Glutamatergic neuron (in vitro differentiated cells): ENCODE data around the gene SOD2. TPM values are rescaled to one million over a fixed set of nuclear protein-coding genes. Genes with fewer than 3 reads are reported as not detected.
"Not testable (repeated sequence)": the region's sequence is repeated elsewhere in the genome, so short reads cannot be mapped to it uniquely, and the experiment has no call there.

Experiments
- DNase-seq: peaks from one replicate; pipeline ENCODE4 v3.0.0; 2022
- H3K27ac Mint-ChIP-seq: one replicate; pipeline ENCODE4 v1.8.0; 2020; ENCODE audit warnings: mild to moderate bottlenecking, mixed read lengths, inconsistent platforms; ENCODE audit not compliant: unreplicated experiment
- H3K27me3 Mint-ChIP-seq: one replicate; pipeline ENCODE4 v1.8.0; 2020; ENCODE audit warnings: mild to moderate bottlenecking, moderate library complexity, mixed read lengths, inconsistent platforms; ENCODE audit not compliant: unreplicated experiment
- H3K36me3 Mint-ChIP-seq: one replicate; pipeline ENCODE4 v1.8.0; 2020; ENCODE audit warnings: mild to moderate bottlenecking, mixed read lengths, inconsistent platforms; ENCODE audit not compliant: unreplicated experiment
- H3K4me1 Mint-ChIP-seq: one replicate; pipeline ENCODE4 v1.8.0; 2020; ENCODE audit warnings: mild to moderate bottlenecking, low read depth, mixed read lengths, inconsistent platforms; ENCODE audit not compliant: unreplicated experiment
- H3K4me3 Mint-ChIP-seq: one replicate; pipeline ENCODE4 v1.8.0; 2020; ENCODE audit warnings: mild to moderate bottlenecking, mixed read lengths, inconsistent platforms; ENCODE audit not compliant: unreplicated experiment
- H3K9me3 Mint-ChIP-seq: one replicate; pipeline ENCODE4 v1.8.0; 2020; ENCODE audit warnings: mild to moderate bottlenecking, moderate library complexity, mixed read lengths, inconsistent platforms; ENCODE audit not compliant: unreplicated experiment
- total RNA-seq: library from RNA; stranded (reverse); fragmentation: NEBNext Ultra II Directional; extraction: Animal tissue kit (Norgen Biotek cat#: 25700); gene quantifications from one replicate; pipeline ENCODE4 v1.2.1, GENCODE V29; 2021; ENCODE audit not compliant: unreplicated experiment
- TF ChIP-seq, protein P1 (sequence below): fragments of 200-600 bp; sonication (generic); IDR thresholded peaks from one replicate; pipeline ENCODE4 v1.5.0; 2021; ENCODE audit not compliant: partially characterized antibody, unreplicated experiment

SOD2 gene
- total RNA-seq, 1 donor from 2014 or later = 56.5 TPM

DNA sequence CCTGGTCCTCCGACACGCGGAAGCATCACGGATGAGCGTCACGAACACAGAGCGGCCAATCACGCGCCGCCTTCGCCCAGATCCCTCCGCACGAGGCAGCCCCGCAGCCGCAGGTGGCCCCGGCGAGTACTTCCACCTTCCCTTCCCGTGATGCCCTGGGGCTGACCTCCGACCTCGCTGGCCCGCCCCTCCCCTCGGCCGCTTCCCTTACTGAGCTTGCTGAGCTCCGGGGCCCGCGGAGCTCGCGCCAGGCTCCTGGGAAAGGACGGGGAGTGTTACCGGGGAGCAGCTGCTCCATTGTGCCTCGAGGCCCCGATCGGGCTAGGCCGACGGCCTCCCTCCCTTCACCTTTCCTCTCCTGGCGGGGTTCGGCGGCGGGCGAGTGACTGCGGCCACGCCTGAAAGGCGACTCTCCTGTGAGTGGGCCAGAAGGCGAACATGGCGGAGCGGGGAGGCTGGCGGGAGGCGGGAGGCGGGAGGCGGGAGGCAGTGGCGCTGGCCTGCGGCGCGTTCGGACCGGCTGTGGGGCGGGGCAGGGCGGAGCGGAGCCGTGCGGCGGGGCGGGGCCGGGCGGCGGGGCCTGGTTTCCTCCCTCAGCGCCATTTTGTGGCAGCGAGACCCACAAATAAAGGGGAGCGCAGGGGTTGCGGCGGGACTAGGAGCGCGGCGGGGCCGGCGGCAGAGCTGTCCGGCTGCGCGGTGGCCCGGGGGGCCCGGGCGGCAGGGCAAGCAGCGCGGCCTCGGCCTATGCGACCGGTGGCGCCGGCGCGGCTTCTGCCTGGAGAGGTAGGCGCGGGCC, 34.1 kb upstream of the SOD2 start, which contains the start of gene WTAP:
TSS of gene WTAP (plus strand) at position 589 of the 799 bp plus-strand sequence. CDS start 8,760 bp downstream, outside the sequence.
- Mint-ChIP-seq H3K27ac (peak within 1 kb of the TSS; percentile 100), H3K9me3 (peaks cover 19% of the 10 kb centered on the region), H3K4me1 (peaks cover 10% of the 10 kb centered on the region), H3K4me3 (peak within 1 kb of the TSS; percentile 91), H3K27me3 (peaks cover 11% of the 10 kb centered on the region), H3K36me3 (no peaks in the 10 kb centered on the region)
- peak; percentile 98 for DNase-seq
- TF ChIP-seq, protein P1, sequence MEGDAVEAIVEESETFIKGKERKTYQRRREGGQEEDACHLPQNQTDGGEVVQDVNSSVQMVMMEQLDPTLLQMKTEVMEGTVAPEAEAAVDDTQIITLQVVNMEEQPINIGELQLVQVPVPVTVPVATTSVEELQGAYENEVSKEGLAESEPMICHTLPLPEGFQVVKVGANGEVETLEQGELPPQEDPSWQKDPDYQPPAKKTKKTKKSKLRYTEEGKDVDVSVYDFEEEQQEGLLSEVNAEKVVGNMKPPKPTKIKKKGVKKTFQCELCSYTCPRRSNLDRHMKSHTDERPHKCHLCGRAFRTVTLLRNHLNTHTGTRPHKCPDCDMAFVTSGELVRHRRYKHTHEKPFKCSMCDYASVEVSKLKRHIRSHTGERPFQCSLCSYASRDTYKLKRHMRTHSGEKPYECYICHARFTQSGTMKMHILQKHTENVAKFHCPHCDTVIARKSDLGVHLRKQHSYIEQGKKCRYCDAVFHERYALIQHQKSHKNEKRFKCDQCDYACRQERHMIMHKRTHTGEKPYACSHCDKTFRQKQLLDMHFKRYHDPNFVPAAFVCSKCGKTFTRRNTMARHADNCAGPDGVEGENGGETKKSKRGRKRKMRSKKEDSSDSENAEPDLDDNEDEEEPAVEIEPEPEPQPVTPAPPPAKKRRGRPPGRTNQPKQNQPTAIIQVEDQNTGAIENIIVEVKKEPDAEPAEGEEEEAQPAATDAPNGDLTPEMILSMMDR = no peak

DNA sequence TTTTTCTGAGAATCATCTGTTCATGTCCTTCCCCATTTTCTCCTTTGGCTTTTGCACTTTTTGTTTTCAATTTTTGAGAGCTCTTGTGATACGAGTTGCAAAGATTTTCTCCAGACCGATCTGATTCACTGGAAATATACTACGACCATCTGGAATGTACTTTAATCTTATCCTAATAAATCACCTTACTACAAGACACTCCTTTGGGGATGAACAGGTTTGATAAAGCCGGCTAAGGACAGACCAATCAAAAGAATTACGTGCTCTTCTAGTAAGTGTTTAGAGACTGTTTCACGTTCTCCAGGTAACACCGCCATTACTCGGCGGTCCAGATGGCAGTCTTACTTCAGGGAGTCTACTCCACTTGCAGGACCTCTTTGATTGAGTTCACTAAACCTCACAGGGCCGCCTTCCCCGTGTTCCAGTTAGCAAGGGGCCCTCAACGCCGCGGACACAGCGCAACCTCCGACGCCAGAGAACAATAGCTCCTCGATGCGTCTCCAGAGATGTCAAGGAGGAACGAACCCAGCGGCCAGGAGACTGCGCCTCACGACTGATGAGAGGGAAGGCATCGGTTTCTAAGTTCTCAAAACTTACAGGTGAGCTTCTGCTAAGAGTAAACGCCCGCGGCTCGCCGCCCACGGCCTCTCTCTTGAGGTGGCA, 33.3 kb upstream of the SOD2 start:
- peak overlapping the region; percentile 86 for H3K4me3 Mint-ChIP-seq
- peaks cover 10% of the 10 kb centered on the region for H3K4me1 Mint-ChIP-seq
- TF ChIP-seq, protein P1 = no peak
- H3K9me3 Mint-ChIP-seq = peaks cover 19% of the 10 kb centered on the region
- DNase-seq = no peak
- H3K36me3 Mint-ChIP-seq = no peaks in the 10 kb centered on the region
- H3K27ac Mint-ChIP-seq = peak overlapping the region; percentile 100
- H3K27me3 Mint-ChIP-seq = peaks cover 11% of the 10 kb centered on the region

DNA sequence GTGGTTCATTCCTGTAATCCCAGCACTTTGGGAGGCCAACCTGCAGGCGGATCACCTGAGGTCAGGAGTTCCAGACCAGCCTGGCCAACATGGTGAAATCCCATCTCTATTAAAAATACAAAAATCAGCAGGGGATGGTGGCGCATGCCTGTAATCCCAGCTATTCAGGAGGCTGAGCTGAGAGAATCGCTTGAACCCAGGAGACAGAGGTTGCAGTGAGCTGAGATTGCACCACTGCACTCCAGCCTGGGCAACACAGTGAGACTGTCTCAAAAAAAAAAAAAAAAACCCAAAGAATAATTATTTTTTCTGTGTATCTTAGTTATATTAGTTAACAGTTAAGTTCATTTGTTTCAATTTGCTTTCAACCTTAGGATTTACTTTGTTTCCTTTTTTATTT, 32.2 kb upstream of the SOD2 start:
- Mint-ChIP-seq H3K27ac (peak overlapping the region; percentile 31), H3K4me1 (peaks cover 10% of the 10 kb centered on the region), H3K4me3 (peak overlapping the region; percentile 86), H3K9me3 (peaks cover 19% of the 10 kb centered on the region), H3K27me3 (peaks cover 11% of the 10 kb centered on the region)
- H3K36me3 Mint-ChIP-seq, DNase-seq: not testable (repeated sequence)

DNA sequence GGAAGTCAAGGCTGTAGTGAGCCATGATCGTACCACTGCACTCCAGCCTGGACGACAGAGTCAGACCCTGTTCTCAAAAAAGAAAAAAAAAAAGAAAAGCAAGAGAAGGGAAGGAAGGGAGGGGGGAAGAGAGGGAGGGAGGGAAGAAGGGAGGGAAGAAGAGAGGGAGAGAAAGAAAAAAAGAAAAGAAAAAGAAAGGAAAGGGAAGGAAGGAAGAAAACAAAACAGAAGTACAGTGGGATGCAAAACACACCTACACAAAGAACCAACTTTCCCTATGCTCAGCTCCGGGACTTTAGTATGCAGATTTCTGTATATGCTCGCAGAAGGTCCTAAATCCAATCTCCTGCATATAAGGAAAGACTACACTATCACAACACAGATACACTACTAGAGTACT, 31.7 kb upstream of the SOD2 start:
- peak overlapping the region; percentile 86 for H3K4me3 Mint-ChIP-seq
- H3K4me1 Mint-ChIP-seq = peaks cover 10% of the 10 kb centered on the region
- DNase-seq = no peak
- H3K27ac Mint-ChIP-seq = no peak overlapping the region
- H3K9me3 Mint-ChIP-seq = peaks cover 19% of the 10 kb centered on the region
- H3K27me3 Mint-ChIP-seq = peaks cover 11% of the 10 kb centered on the region
- H3K36me3 Mint-ChIP-seq = no peaks in the 10 kb centered on the region
- TF ChIP-seq, protein P1 = no peak

DNA sequence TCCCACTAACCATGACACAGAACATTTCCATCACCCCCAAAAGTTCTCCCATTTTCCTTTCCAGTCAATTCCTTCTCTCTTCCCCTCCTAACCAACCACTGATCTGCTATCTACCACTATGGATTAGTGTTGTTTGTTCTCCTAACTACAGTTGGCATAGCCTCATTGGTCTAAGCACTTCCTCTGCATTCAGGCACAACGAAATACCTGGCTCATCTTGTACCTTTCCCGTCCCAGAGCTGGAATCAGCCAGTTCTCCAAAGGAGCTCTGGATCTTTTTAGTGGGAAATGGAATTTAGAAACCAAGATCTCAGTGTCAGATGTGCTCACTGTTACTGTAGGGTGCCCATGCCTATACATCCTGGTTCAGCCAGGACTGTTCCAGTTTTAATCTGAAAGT, 30.2 kb upstream of the SOD2 start:
- Mint-ChIP-seq H3K27me3 (peaks cover 10% of the 10 kb centered on the region), H3K27ac (no peak overlapping the region), H3K36me3 (no peaks in the 10 kb centered on the region), H3K9me3 (peaks cover 14% of the 10 kb centered on the region), H3K4me1 (peaks cover 2% of the 10 kb centered on the region), H3K4me3 (no peak overlapping the region)
- no peak for DNase-seq
- TF ChIP-seq, protein P1 = no peak
